MCF 10A (cell line): ENCODE results near the gene TNFRSF6B. TPM values are rescaled to one million over a fixed set of nuclear protein-coding genes. Genes with fewer than 3 reads are reported as not detected.

Experiments used
- BruUV-seq: library from RNA; stranded (reverse); fragments of 400-500 nt; replicated peaks from 2 replicates; lab custom pipeline; 2021; lab: Mats Ljungman, UMichigan
- CTCF ChIA-PET: fragments of 300-600 bp; sonication (Branson Sonifier 250); formaldehyde crosslinking; extraction: SDS; loops from one replicate; lab custom pipeline; 2021; ENCODE audit warnings: antibody characterized with exemption, inconsistent platforms; lab: Yijun Ruan, JAX
- POLR2A ChIA-PET: fragments of 300-600, 350-650 bp; sonication (Branson Sonifier 250); formaldehyde crosslinking; extraction: SDS; loops from one replicate; lab custom pipeline; 2020; ENCODE audit warnings: antibody characterized with exemption, inconsistent platforms; lab: Yijun Ruan, JAX
- DNase-seq: peaks from one replicate; pipeline ENCODE4 v3.0.0-alpha.2; 2018; ENCODE audit not compliant: unreplicated experiment
- H3K27ac Mint-ChIP-seq: one replicate; pipeline ENCODE4 v1.8.0; 2022; ENCODE audit warnings: mild to moderate bottlenecking, low read depth, mixed read lengths; ENCODE audit not compliant: unreplicated experiment
- H3K27me3 Mint-ChIP-seq: one replicate; pipeline ENCODE4 v1.8.0; 2022; ENCODE audit warnings: mixed read lengths; ENCODE audit not compliant: insufficient read depth, unreplicated experiment
- H3K36me3 Mint-ChIP-seq: one replicate; pipeline ENCODE4 v1.8.0; 2022; ENCODE audit warnings: mild to moderate bottlenecking, moderate library complexity, mixed read lengths; ENCODE audit not compliant: insufficient read depth, unreplicated experiment
- H3K4me1 Mint-ChIP-seq: one replicate; pipeline ENCODE4 v1.8.0; 2022; ENCODE audit warnings: mixed read lengths; ENCODE audit not compliant: insufficient read depth, unreplicated experiment
- H3K4me3 Mint-ChIP-seq: one replicate; pipeline ENCODE4 v1.8.0; 2022; ENCODE audit warnings: mild to moderate bottlenecking, moderate library complexity, mixed read lengths; ENCODE audit not compliant: unreplicated experiment
- H3K9me3 Mint-ChIP-seq: one replicate; pipeline ENCODE4 v1.8.0; 2022; ENCODE audit warnings: mixed read lengths; ENCODE audit not compliant: unreplicated experiment
- CTCF ChIP-seq: fragments of 200-600 bp; IDR thresholded peaks from one replicate; pipeline ENCODE4 v1.8.0; 2022; ENCODE audit warnings: antibody characterized with exemption, mild to moderate bottlenecking; ENCODE audit not compliant: unreplicated experiment
- intact Hi-C: fragments of 100-400 bp; cut with micrococcal nuclease; formaldehyde crosslinking; loops from 2 replicates; pipeline ENCODE4 v1.14.1; 2022
- total RNA-seq: library from RNA; stranded (reverse); gene quantifications from 2 replicates; pipeline ENCODE4 v1.2.3, GENCODE V29; 2022

TNFRSF6B gene
- total RNA-seq, 1 experiment from 2014 or later = 24.4 TPM

- intact Hi-C loops = loop anchor here (1.0 to 5.0 kb wide), 4 partner anchors 158 to 265 kb away; partner anchors contain the start of genes TPD52L2 and UCKL1
- POLR2A ChIA-PET = interaction anchor here (0.6 to 4.2 kb wide), 42 partner anchors 10 to 412 kb away, joined by 3 to 79 read pairs (median 4); partner anchors contain the start of genes GMEB2, LIME1, PPDPF and PRPF6
- no TSS peak for BruUV-seq
- no peak for TF ChIP-seq CTCF
- CTCF ChIA-PET = interaction anchor here (0.6 to 2.7 kb wide), 14 partner anchors 9 to 266 kb away, joined by 3 to 9 read pairs (median 4); partner anchors contain the start of genes GMEB2, LIME1 and TPD52L2
- peaks cover 9% of the 10 kb centered on the region for H3K4me1 Mint-ChIP-seq
- H3K4me3 Mint-ChIP-seq = peak within 1 kb of the TSS; percentile 86
- H3K9me3 Mint-ChIP-seq = peaks cover 7% of the 10 kb centered on the region
- no peaks in the 10 kb centered on the region for H3K27me3 Mint-ChIP-seq
- peaks cover 64% of the 10 kb centered on the region for H3K36me3 Mint-ChIP-seq
- peak within 1 kb of the TSS; percentile 61 for H3K27ac Mint-ChIP-seq
- DNase-seq = peak; percentile 82
These were observed 11.3 kb downstream of the TNFRSF6B start, which contains the start of the genes ARFRP1 and ZGPAT for GRCh38 chr20:63707558-63708300. Gene ARFRP1, minus strand, starts transcription at chr20:63707976. Its CDS starts 885 bp downstream, at chr20:63707091. Gene ZGPAT, plus strand, starts transcription at chr20:63708039. Its CDS starts 542 bp downstream, at chr20:63708581.

- TSS peak; percentile 30 for BruUV-seq
- ChIA-PET CTCF (interaction anchor here (0.6 to 2.7 kb wide), 11 partner anchors 10 to 265 kb away, joined by 3 to 9 read pairs (median 3); partner anchors contain the start of genes GMEB2 and PTK6), POLR2A (interaction anchor here (0.7 to 4.2 kb wide), 31 partner anchors 9 to 411 kb away, joined by 3 to 79 read pairs (median 6); partner anchors contain the start of genes GMEB2, LIME1, PPDPF and PRPF6)
- Mint-ChIP-seq H3K36me3 (peaks cover 64% of the 10 kb centered on the region), H3K9me3 (peaks cover 7% of the 10 kb centered on the region), H3K27me3 (no peaks in the 10 kb centered on the region), H3K27ac (peak overlapping the region; percentile 61), H3K4me1 (peaks cover 4% of the 10 kb centered on the region), H3K4me3 (peak overlapping the region; percentile 86)
- intact Hi-C loops = loop anchor here (5.0 kb wide), 2 partner anchors 249 to 264 kb away; partner anchors contain the start of gene UCKL1
- TF ChIP-seq CTCF = no peak
- DNase-seq = no peak
These were observed 12.1 kb downstream of the TNFRSF6B start for GRCh38 chr20:63708301-63709148.

- H3K36me3 Mint-ChIP-seq = peaks cover 70% of the 10 kb centered on the region
- no peak overlapping the region for H3K27ac Mint-ChIP-seq
- no peak for DNase-seq
- no TSS peak for BruUV-seq
- TF ChIP-seq CTCF = no peak
- CTCF ChIA-PET = interaction anchor here (0.6 to 1.4 kb wide), 5 partner anchors 12 to 227 kb away, joined by 3 to 6 read pairs (median 3); partner anchors contain the start of gene PTK6
- no peaks in the 10 kb centered on the region for H3K27me3 Mint-ChIP-seq
- H3K4me1 Mint-ChIP-seq = peaks cover 4% of the 10 kb centered on the region
- POLR2A ChIA-PET = interaction anchor here (1.0 to 4.2 kb wide), 7 partner anchors 12 to 126 kb away, joined by 3 to 79 read pairs (median 23); partner anchors contain the start of genes GMEB2, LIME1, RTEL1 and SLC2A4RG
- H3K4me3 Mint-ChIP-seq = peak overlapping the region; percentile 86
- intact Hi-C loops = loop anchor here (5.0 kb wide), 2 partner anchors 248 to 263 kb away; partner anchors contain the start of gene UCKL1
- H3K9me3 Mint-ChIP-seq = peaks cover 7% of the 10 kb centered on the region
These were observed 12.7 kb downstream of the TNFRSF6B start for GRCh38 chr20:63709149-63709527.
